M059J (cell line): ENCODE data around the gene MRPL27. TPM values are rescaled to one million over a fixed set of nuclear protein-coding genes. Genes with fewer than 3 reads are reported as not detected.
A peak's percentile ranks its signal among the peaks of the same experiment; 100 is the strongest.

Source experiments
- DNase-seq: peaks from one replicate; pipeline ENCODE4 v3.0.0-alpha.2; 2012; ENCODE audit warnings: low read depth
- total RNA-seq: library from RNA; depleted of rRNA; stranded (reverse); fragments of >200 nt; shearing (Covaris generic); gene quantifications from 2 replicates; pipeline ENCODE4 v1.2.3, GENCODE V29; 2014

The MRPL27 gene
- total RNA-seq, 1 experiment from 2014 or later, result 89.9 TPM

DNA sequence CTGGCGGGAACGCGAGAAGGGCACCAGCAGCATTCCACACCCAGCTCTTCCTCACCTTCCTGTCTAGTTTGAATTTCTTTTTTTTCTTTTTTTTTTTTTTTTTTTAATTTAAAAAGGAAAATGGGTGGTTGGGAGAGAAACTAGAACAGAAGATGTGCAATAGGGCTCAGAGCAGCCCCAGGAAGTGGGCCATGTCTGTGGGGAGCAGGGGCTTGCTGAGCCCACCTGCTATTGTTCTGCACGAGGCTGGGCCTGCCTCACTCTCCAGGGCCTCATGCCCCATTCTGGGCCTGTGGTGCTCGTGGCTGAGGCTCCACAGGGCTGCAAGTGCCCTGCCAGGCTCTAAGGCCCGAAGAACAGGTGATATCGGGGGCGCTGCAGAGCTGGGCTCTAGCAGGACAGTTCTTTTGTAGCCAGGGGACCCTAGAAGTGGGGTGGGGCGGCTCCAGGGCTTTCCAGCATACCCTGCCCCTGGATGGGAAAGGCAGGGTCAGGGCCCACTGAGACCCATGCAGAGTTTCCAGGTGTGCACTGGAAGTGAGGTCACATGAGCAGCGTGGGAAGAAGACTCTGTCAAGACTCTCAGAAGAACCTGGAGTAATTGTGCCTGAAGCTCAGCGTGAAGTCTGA, 12.4 kb downstream of the MRPL27 start:
- no peak for DNase-seq

DNA sequence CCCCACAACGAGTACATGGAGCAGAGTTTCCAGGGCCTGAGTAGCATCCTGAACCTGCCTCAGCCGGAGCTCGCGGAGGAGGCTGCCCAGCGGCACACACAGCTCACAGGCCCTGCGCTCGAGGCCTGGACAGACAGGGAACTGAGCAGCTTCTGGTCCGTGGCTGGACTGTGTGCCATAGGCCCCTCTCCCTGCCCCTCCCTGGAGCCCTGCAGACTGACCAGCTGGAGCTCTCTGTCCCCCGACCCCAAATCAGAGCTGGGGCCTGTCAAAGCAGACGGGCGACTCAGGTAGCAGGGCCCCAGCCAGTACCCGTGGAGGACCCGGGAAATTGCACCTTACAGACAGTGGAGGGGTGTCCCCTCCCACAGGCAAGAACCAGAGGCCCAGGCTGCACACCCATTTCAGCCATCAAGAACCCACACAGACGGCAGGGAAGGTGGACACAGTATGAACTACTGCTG, 13.0 kb downstream of the MRPL27 start:
- DNase-seq, result no peak

DNA sequence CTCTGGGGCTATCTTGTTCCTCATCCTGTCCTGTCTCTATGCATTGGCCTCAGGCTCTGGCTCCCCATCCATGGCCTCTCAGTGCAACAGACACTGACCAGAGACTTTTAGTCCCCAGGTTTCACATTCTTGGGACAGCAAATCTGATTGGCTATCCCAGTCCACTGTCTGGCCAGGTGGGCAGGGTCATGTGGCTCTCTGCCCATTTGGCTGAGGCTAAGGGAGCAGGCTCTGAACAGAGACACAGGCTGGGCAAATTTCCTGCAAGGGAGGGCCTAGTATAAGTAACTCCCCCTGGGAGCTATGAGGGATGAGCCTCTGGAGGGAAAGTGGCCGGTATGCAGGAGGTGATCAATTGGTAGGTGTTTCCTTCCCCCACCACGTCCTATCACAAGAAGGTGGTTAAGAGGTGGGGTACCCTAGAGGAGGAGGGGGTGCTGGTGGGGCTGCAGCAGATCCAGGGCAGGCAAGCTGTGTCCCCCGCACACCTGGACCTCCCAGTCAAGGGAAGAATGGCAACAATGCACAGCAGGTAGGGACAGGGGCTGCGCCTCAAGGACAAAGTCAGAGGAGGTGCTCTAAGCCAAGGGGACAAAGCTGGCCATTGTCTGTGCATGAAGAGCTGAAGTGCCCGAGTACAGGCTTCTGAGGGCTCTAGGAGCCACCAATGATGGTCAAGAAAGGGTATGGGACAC, 13.8 kb downstream of the MRPL27 start:
- no peak for DNase-seq

DNA sequence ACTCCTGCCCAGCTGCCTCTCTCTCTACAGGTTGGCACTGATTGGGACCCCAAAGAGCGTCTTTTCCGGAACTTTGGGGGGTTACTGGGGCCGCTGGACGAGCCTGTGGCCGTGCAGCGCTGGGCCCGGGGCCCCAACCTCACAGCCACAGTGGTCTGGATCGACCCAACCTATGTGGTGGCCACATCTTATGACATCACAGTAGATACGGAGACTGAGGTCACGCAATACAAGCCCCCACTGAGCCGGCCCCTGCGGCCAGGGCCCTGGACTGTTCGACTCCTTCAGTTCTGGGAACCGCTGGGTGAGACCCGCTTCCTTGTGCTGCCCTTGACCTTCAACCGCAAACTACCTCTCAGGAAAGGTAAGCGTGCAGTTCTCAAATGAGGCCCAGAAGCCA, 14.8 kb downstream of the MRPL27 start:
- no peak for DNase-seq

DNA sequence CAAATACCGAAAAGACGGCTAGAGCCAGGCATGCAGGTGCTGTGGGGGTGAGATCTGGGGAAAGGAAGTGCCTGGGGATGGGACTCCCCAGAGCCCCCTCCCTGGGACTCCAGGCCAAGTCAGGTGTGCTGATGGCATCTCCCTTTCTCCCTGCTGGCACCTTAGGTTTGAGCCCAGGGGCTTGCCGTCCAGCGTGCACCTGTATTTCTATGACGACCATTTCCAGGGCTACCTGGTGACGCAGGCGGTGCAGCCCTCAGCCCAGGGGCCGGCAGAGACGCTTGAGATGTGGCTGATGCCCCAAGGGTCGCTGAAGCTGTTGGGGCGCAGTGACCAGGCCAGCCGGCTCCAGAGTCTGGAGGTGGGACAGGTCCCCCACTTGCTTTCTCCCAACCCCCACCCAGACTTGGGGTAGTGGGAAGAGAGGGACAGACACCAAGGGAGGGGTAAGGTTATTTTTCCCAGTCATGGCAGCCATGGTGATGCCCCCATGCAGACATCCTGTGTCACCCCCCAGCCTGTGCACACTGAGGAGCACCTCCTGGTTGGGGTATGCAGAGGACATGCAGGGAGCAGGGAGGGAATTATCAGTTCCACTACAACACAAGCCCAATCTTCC, 16.0 kb downstream of the MRPL27 start:
- DNase-seq, result no peak

DNA sequence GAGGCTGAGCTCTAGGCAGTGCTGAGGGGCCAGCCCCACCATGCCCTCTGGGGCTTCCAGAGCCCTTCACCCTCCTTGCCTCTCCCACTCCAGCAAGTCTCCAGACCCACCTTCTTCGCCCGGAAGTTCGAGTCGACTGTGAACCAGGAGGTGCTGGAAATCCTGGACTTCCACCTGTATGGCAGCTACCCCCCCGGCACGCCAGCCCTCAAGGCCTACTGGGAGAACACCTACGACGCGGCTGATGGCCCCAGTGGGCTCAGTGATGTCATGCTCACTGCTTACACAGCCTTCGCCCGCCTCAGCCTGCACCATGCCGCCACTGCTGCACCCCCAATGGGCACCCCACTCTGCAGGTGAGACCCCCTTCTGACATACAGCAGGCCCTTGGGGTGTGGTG, 16.6 kb downstream of the MRPL27 start:
- DNase-seq, result no peak

DNA sequence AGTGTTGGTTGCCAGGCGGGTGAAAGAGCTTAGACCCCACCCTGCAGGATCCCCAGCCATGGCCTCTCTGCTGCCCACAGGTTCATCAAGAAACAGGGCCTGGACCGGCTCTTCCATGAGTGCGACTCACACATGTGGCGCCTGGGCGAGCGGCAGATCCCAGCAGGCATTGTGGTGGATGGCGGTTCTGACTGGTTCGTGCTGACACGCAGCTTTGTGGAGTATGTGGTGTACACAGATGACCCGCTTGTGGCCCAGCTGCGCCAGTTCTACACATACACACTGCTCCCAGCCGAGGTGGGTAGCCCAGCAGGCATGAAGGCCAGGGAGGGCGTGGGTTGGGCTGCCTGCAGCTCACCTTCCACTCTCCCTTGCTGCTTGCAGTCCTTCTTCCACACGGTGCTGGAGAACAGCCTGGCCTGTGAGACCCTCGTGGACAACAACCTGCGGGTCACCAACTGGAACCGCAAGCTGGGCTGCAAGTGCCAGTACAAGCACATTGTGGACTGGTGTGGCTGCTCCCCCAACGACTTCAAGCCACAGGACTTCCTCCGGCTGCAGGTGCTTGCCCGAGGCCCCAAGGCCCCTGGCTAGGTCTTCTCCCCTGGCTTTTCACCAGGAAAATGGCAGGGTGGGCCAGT, 17.2 kb downstream of the MRPL27 start:
- no peak for DNase-seq

DNA sequence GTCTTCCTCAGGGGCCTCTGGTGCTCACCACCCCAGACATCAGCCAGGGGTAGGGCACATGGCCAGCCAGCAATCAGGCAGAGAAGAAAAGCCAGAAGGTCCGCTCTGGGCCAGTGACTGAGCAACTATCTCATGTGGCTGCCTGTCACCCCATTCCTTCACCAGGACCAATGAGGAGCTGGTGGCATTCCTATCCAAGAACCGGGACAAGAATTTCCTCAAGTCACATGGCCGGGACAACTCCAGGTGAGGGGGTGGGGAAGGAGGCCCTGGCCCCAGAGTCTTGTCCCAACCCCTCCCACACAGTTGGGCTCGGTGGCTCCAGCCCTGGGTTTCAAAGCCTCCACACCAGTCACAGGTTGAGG, 17.7 kb downstream of the MRPL27 start:
- no peak for DNase-seq

DNA sequence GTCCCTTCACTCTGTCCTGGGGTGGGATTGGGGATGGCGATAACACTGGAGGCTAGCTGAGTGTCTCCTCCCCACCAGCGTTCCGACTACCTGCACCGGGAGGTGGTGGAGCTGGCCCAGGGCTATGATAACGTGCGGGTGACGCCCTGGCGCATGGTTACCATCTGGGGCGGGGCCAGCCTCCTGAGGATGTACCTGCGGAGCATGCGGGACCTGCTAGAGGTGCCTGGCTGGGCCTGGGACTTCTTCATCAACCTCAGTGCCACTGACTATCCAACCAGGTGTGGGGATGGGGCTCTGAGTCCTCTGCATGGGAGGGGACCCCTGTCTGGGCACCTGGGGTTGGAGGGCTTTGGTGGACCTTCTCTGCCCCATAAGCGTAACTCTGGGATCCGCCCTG, 18.2 kb downstream of the MRPL27 start:
- no peak for DNase-seq

DNA sequence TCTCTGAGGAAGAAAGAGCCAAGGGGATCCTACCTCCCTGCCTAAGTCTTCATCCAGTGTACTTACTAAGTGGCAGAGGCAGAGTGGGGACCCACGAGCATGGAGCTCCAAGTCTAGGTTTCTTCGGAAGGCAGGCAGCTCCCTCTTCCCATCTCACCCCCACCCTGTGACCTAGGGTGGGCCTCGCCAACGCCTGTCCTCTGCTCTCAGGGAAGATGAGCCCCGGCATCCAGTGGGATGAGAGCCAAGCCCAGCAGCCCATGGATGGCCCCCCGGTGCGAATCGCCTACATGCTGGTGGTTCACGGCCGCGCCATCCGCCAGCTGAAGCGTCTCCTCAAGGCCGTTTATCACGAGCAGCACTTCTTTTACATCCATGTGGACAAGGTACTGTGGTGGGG, 18.8 kb downstream of the MRPL27 start:
- DNase-seq, result no peak

DNA sequence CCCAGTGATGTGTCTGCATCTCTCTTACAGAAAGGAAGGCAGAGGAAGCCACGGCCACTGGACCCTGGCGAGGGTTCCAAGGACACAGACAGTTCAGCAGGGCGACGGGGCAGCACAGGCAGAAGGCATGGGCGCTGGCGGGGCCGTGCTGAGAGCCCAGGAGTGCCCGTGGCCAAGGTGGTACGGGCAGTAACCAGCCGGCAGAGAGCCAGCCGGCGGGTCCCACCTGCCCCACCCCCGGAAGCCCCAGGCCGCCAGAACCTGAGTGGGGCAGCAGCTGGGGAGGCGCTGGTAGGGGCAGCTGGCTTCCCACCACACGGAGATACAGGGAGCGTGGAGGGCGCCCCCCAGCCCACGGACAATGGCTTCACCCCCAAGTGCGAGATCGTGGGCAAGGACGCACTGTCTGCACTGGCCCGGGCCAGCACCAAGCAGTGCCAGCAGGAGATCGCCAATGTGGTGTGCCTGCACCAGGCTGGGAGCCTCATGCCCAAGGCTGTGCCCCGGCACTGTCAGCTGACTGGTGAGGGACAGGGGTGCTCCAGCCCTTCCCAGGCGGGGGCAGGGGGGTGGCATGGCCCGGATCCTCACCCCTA, 19.3 kb downstream of the MRPL27 start:
- no peak for DNase-seq

DNA sequence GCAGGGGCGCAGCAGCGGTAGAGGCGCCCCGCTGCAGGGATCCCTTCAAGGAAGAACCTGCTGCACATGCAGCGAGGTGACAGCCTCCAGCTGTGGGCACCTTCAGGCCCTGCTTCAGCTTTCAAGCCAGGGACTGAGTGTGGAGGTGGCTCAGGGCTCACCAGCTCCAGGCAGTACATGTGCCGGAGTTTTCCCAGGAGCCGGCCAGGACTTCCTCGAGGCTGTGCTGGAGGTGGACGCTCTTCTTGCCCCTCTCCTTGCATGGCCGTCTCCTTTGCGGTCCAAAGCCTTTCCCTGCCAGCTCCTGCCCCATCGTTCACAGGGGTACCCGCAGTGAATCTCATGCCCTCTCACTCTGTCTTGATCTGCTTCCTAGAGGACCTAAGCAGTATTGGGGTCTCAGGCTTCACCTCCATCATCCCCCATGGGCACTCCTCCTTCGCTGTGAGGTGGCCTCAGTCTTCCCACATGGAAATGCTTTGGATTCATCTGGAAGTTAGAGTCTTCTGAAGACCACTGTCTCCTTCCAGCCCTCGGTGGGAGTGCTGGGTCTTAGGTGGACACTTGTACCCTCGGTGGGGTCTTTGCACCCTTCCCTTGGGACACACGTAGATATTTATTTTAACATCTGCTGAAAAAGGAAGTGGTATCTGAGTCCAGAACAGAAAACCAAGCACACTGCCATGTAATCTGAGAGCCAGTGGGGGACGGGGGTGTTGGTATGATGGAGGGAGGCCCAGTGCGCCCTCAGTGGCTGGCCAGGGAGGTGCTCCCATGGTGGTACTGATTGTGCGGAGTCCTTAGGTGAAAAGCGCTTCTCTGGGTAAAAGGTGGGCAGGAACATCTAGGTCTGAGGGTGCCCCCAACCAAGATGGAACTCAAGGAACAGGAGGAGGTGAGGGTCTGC, 20.0 kb downstream of the MRPL27 start:
- DNase-seq, result no peak

DNA sequence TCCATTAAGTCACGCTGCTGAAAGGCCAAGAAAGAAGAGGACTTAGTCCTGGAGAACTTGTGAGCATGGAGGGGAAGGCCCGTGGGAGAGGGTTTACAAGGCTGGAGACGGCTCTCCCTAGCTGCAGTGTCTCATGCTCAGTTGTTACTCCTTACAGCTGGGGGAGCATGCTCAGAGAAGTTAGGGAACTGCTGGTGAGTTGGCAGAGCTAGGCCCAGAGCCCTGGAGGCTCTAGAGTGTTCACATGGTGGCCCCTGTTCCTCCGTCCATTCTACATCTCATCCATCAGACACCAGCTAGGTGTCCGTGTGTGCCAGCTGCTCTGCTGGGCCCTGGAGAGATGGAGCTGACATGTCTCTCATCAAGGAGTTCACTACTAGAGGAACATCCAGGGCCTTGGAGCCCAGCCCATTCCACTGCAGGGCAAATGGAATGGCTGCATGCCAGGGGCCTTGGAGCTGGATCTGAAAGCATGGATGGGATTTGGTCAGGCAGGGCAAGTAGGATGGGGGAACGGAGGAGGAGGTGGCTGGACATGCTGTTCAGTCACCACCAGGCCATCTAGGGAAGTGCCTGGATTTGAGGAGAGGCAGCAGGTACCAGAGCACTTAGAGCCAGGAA, 20.8 kb downstream of the MRPL27 start:
- DNase-seq, result peak; percentile 35

DNA sequence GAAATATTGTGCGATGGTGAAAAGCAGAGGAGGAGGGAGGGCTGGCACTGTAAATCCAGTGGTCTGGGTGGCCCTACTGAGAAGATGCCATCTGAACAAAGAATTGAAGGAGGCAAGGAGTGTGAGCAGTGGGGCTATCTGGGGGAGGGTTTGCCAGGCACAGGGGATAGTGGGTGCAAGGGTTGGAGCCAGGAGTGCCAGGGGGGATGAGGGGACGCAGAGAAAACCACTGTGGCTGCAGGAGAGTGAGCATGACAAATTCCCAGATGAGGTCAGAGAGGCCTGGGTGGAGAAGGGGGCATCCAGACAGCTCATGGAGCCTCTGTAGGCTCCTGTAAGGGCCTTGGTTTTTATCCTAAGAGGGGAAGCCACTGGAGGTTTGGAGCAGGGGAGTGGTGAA, 22.3 kb downstream of the MRPL27 start:
- no peak for DNase-seq

DNA sequence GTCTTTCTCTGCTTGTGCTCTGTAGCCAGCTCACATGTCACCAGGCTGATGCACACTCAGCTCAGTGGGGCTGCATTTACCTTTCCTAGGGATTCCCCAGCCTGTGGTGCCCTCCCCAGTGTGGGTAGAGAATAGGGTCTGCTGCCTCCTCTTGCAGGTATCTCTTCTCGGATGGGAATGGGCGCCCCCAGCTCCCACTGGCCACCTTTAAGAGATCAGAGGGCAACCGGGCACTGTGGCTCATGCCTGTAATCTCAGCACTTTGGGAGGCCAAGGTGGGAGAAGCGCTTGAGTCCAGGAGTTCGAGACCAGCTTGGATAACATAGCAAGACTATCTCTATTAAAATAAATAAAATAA, 23.8 kb downstream of the MRPL27 start:
- no peak for DNase-seq

DNA sequence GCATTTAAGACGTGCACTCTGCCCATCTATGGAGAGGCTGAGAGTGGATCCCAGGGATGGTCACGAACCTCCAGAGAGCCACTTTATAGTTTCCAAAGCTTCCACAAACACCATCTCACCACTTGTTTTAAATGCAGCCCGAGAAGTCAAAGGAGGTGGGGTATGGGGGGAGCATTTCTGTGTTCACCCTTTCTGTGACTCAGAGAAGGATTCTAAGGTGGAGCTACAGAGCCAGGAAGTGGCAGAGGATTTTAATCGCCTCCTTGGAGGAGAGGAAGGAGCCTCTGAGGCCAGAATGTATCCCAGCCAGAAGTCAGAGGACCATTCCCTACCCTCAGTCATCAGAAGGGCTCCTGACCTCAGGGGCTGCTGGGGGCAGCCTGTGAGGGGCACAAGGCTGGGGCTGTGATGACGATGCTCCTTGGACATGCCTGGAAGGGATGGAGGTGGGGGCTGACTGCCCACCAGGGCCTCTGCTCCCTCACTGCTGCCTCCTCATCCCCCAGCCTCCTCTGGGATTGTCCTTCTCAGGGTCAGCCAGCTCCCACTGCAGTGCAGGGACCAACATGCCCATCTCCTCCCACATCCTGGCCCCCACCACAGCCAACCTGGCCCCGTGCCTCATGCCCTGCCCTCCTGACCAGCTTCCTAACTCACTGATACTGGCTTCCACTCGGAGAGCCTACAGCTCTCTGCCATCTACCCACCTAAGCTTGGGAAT, 24.3 kb downstream of the MRPL27 start:
- peak; percentile 72 for DNase-seq

DNA sequence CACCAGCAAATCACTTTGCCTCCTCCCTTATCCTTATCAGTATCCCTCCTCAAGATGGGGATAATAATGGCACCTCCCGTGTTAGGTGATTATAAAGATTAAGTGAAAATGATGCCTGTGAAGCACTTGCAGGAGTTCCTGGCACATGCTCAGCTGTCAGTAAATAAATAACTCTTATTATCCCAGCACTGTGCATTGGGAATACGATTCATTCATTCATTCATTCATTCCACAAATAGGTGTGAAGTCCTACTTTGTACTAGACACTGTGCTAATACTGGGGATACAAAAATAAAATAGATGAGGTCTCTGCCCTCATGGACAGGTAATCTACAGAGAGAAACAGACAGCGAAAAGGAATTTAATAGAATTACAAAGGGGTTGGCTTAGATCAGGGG, 25.1 kb downstream of the MRPL27 start:
- DNase-seq, result no peak

DNA sequence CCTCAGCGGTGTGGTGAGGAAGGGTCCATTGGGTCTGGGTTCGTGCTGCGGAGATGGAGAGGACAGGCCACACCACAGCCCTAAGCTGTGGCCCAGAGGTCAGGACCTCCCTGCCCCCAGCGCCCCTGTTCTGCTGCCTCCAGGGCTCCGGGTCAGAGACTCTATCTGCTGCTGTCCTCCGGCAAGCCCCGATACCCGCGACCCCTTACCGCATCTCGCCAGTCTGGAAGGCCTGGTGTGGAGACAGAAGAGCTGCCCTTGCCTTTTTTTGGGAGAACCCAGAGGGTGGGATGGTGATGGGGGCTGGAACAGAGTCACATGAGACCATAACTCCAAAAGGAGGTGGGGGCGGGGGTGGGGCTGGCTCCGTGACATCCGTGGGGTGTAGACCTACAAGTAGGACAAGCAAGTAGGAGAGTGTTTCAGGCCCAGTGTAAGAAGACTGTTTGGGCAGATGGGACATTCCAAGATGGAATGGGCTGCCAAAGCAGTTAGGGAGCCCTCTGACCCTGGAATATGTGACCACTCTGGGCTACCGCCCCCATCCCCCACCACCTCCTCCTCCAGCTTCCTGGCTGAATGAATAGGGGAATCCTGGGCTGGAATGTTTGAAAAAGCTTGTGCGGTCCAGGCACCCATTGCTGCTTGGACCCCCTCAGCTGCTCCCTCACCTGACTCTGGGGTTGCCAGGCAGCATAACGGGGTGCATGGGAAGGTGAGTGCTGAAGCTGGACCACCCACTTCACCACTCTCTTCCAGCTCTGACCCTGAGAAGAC, 25.7 kb downstream of the MRPL27 start:
- no peak for DNase-seq

DNA sequence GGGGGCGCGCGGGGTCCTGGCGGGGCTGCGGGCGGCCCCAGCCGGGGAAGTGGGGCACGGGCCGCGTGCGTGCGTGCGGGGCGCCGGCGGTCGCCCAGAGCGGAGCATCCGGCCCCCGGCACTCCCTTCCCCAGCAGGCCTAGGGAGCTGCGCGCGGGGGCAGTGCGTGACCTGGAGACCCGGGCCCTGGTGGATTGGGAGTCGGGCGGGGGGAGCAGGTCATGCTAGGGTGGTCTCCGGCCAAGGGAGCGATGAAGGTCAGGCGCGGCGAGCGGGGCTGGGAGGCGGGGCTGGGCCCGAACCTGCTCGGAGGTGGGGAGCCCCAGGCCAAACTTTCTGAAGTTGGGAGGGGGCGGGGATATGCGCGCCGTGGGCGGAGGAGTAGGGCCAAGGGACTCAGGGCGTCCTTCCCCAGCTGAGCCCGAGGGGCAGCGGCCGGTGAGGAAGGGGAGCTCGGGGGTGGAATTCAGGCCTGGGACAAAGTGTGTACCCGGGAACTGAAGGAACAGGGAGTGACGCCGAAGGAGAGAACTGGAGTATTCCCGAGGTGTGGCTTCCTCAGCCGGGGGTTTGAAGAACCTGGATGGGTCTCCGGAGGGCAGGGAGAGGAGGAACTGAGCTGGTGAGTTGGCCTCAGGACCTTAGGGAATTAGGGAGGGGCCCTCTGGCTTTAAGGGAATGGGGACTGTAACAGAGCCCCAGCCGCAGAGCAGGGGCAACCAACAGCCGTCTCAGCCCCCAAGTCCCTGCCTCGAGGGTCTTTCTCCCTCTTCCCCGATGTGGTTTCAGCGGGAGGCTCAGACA, 26.5 kb downstream of the MRPL27 start:
- peak; percentile 40 for DNase-seq
